ENCODE measurements around the gene MAB21L4. TPM values are rescaled to one million over a fixed set of nuclear protein-coding genes. Genes with fewer than 3 reads are reported as not detected.
A peak's percentile ranks its signal among the peaks of the same experiment; 100 is the strongest.

Gene MAB21L4
- total RNA-seq, 1 donor from 2014 or later, result 148 TPM

DNA sequence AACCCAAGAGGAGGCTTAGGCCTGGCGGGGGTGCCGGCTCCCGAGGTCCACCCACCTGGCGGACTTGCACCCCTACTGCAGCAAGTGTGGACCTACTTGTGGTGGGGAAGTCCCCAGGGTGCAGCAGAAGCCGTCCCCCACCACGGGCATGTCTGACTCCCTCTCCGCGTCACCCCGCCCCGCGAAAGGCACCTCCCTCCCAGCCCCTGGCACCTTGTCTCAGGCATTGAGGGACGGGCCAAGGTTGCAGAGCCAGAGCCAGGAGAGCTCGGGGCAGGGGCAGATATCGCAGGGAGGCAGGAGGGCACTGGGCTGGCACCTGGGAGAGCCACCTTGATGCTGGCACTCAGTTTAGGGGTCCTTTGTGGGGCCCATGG lies 29.2 kb upstream of the MAB21L4 start:
- ATAC-seq, result no peak

DNA sequence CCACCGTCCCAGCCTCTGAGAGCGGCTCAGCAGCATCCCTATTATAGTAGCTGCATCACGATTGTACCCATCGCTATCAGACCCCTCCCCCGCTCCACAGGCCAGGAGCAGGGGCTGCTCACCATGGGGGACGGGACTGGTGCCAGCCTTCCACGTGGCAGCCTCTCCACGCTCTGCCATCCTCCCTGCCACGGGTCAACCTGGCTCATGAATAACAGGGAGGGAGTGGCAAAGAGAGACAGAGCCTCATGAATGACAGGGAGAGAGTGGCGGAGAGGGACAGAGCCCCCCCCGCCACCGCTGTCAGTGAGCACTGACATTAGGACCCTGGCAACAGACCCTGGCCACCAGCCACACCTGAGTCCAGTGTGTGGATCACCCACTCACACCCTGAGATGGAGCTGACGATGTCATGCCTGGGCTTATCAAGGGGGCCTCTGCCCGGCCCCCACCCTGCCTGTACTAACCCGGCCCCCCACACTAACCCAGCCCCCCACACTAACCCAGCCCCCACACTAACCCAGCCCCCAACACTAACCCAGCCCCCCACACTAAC lies 27.1 kb upstream of the MAB21L4 start:
- ATAC-seq, result no peak

DNA sequence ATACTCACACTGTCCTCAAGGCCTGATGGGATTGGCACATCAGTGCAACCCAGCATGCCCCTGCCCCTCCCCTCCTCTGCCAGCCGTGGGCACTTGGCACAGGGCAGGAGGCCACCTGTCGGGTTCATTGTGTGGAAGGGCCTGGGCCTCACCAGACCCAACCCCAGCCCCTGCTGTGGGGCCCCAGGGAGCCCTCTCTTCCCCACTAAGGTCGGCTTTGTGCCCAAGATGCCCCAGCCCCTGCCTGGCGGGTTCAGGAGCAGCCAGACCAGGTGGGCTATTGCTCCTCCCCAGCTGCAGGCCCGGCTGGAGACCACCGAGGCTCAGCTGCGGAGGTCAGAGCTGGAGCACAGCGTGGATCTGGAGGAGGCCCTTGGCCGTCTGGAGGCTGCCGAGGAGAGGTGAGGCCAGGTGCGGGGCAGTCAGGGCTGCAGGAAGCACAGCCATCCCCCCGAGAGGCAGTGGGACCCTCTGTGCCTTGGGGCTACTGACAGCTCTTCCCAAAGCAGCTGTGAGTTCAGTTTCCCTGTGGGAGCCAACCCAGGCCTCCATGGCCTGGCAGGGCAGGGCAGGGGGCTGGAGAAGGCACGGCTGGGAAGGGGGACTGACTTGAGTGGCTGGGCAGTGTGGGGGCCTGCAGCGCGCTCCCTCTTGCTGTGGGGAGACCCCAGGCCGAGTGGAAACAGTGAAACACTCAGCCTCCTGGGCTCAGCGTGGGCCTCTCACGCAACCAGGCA lies 26.5 kb upstream of the MAB21L4 start:
- ATAC-seq, result peak; percentile 1

DNA sequence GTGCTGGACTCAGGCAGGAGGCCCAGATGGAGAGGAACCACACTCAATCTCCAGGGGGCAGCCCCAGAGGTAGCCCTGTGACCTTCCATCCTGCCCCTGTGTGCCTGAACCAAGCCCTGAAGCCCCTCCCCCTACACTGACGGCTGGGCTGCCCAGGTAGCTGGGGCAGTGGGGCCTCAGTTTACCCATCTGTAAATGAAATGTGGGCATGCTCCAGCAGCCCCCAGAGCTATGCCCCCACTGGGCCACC lies 26.0 kb upstream of the MAB21L4 start:
- ATAC-seq, result no peak

DNA sequence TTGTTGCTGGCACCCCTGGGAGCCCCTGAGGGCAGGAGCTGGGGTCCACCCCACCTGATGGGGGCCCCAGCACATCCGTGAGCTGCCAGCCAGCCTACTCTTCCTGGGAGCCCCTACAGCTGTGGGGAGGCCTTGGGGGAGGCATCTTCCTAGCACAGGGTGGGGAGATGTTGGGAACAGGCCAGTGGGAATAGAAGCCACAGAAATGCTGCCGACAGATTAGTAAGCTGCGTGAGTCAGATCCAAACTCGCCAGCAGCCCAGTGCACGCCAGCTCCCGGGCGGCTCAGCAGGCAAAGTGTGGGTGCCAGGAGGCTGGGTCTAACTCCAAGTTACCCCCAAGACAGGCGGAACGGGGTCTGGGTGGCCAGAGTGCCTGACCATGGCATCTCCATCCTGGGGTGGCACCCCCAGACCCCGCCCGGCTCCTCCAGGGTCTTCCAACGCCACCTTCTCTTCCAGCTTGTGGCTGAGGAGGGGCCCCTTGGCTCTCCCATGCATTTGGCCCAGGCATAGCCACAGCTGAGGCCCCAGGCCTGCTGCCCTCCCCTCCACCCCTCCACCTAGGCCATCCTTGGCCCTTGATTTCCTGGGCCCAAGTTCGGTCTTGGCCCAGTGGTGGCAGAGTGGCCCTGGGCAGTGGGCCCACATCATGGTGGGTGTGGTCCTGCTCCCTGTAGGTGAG lies 25.5 kb upstream of the MAB21L4 start:
- ATAC-seq, result peak; percentile 63

DNA sequence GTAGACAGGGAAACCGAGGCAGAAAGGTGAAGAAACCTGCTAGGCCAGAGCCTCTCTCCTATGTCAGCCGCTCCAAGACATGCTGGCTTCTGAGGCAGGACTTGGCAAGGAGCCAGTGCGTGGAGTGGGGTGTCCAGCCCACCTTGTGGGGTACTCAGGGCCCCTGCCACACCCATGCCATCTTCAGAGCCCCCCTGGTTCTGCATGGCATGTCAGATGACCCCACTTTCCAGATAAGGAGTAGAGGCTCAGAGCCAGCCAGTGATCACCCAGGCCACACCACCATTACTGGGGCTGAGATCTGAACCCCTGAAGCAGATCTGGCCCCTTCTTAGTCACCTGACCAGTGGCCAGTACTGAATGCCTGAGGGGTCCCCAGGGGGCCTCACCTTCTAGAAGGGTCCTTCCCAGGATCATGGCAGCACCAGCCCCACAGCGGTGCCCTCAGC lies 24.9 kb upstream of the MAB21L4 start:
- no peak for ATAC-seq

DNA sequence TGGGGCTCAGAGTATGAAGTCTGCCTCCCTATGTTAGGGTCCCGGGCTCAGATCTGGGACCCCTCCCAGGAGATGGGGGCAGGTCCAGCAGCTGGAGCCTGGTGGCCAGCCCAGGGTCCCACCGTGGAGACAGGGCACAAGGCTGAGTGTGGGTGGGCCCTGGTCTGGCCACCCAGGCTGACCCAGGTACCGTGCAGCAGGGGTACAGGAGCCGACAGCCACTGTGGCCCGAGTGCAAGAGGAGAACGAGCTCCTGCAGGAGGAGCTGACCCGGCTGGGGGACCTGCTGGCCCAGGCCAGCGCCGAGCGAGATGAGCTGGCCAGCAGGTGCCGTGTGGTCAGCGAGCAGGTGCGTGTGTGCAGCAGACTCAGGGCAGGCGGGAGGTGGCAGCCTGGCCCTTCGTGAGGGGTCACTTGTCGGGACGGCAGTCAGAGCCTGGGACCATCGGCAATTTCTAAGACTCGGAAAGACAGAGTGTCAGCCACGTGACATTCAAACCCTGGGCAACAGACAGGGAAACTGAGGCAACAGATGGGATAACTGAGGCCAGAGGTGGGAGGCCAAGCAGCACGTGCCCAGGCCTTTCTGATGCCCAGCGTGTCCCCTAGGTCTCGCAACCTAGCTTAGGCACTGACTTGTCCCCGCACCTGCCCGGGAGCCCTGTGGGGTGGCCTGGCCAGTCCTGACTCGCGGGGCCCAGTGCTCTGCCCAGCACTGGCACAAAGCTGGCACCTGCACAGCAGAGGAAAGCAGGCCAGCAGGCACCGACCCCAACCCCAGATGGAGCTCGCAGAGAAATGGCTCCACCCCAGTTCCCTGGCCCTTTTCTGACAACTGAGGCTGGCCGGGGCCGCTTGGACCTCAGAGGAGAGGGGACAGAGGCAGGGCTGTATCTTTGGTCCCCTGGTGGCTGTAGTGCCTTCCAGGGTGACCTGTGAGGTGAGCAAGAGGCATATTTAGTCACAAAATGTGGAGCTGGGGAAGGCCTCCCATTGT lies 24.1 kb upstream of the MAB21L4 start:
- ATAC-seq, result no peak

DNA sequence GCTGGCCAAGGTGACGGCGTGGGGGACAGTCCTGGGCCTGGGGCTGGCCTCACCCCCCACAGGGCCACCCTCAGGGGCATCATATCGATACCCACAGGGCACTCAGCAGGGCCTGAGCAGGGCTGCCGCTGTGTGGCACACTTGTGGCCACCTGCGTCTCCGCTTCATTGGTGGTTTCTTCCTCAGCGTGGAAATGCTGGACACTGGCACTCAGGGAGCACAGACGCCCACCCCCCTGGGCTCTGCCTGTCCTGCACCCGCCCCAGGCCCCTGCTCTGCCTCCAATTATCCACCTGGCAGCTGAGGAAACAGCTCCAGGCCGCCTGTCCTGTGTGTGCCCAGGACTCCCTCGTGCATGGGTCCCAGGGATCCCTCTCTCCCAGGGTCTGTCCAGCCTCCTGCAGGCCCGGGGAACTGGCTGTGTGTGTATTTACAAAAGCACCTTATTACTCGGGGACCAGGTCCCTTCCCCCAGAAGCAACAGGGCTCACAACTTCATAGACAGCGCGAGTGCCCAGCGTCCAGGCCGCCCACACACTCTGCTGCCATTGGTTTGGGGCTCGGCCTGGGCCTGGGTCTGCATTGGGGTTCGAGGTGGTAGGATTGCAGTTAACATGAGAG lies 23.3 kb upstream of the MAB21L4 start:
- ATAC-seq, result no peak

DNA sequence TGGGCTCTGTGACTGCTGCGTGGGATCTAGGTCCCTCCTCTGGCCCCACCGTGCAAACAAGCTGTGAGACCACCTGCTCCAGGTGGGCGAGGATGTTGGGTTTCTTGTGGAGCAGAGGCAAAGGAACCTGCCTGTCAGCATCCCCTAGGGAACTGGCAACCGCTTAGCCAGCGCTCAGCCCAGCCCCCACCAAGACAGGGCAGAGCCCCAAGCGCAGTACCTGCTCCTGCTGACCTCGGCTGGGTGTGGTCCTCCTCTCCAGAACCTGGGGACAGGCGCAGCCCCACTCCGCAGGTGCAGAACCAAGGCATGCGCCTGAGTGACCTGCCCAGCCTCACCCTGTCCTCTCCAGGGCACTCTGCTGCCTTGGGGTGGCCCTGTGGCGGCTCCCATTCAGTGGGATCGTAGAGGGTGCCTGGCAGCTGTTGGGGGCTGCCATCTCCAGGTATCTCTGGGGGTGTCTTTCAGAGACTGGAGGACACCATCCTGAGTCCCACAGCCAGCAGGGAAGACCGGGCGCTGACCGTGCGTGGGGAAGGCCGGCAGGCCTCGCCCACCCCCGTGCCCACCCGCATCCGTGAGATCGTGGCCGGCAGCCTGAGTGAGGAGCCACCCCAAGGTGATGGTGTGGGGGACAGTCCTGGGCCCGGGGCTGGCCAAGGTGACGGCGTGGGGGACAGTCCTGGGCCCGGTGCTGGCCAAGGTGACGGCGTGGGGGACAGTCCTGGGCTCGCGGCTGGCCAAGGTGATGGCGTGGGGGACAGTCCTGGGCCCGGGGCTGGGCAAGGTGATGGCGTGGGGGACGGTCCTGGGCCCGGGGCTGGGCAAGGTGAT lies 22.5 kb upstream of the MAB21L4 start:
- peak; percentile 45 for ATAC-seq

DNA sequence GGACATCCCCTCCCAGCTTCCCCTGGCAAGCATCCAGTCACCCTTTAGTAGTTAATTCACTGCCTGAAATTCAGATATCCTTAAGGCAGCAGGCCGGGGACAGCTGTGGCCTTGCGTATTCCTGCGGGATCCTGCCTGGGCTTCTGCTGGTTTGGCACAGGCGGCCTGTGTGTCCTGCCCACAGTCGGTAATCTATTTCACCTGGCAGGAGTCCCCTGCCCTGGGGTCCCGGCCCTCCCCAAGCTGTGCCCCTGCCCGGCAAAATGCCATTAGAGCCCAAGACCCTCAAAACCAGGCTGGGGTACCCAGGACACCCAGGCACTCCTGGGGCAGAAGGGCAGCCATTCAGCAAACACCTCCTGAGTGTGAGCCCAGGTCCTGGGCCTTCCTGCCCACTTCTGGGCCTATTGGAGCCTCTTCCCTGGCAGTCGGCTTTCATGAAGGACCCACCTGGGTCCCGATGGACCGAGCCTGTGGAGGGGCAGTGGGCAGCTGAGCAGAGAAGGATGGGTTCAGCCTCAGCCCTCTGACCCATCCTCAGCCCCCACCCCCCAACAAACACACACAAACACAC lies 21.8 kb upstream of the MAB21L4 start:
- ATAC-seq, result no peak

DNA sequence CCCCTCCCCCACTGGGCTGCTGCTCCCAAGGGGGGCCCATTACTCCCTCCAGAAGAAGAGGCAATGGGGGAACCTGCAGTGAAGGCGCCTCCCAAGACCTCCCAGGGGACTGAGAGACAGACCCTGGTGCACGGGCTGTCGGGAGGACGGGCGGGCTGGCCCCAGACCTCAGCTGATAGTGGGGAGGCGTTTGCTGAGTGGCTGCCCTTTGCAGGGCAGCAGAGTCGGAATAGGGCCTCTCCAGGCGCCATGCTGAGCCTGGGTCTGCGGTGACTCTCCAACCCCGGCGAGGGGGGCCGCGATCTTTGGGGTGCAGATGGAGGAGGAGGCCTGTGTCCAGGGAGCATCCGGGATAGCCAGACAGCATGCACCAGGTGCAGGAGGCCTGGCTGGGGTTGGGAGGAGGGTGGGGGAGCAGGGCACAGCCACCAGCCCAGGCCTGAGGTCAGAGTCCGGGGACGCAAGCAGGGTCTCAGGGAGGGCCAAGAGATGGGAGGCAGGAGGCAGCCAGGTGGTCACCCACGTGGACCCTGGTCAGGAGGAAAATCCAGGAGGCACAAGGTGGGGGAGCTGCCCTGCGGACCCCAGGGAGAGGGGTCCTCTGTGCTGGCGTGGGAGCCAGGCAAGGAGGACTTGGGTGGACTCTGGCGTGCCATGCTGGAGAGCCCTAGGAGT lies 21.2 kb upstream of the MAB21L4 start:
- no peak for ATAC-seq

DNA sequence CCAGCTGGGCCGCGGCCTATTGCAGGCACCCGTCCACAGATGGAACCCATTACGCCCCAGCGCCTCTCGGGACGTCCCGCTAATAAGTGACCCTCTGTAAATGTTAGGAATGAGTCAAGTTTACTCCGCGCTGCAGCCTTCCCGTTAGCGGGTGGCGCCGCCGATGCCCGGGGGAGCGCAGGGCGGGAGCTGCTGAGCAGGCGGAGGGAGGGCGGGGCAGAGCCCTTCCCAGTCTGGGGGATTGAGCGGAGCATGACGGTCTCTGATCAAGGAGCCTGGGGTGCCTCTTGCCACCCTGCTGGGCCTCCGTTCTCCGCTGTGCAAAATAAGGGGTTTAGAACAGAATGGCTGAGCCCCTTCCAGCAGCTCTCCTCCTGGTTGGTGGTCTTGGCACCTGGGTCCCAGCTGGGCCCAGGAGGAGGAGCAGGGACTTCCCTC lies 20.6 kb upstream of the MAB21L4 start:
- peak; percentile 55 for ATAC-seq

DNA sequence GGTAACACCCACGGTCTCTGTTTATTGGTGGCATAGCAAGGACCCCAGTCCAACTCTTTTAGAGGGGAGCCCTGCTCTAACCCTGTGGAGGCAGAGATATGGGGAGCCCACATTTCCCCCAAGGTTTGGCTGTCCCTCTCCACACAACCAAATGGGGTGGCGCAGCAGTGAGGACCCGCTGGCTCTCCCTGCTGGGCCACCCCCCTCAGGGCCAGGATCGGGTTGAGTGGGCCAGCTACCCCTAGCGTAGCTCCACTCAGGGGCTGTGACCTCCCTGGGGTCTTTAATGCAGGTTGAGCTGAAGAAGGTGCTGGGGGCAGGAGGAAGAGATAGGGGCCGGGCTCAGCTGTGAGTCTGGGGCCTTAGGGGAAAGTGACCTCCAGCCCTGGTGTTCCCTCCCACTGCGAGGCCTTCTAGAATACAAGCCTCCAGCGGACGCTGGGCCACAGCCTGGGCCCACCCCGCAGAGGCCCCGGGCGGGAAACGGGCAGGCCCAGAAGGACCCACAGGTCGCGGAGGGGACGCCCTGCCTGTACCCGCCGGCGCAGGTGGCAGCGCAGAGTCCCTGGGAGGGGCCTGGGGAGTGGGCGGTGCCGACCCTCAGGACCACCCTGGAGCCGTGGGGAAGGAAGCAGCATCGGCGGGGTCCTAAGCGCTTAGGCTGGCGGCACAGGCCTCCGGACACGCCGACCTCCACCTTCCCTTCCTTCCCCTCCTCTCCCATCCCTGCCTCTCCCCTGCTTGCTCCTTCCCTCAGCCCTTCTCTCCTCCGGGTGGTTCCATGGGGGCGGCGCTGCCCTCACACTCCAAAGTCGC lies 19.8 kb upstream of the MAB21L4 start:
- no peak for ATAC-seq

DNA sequence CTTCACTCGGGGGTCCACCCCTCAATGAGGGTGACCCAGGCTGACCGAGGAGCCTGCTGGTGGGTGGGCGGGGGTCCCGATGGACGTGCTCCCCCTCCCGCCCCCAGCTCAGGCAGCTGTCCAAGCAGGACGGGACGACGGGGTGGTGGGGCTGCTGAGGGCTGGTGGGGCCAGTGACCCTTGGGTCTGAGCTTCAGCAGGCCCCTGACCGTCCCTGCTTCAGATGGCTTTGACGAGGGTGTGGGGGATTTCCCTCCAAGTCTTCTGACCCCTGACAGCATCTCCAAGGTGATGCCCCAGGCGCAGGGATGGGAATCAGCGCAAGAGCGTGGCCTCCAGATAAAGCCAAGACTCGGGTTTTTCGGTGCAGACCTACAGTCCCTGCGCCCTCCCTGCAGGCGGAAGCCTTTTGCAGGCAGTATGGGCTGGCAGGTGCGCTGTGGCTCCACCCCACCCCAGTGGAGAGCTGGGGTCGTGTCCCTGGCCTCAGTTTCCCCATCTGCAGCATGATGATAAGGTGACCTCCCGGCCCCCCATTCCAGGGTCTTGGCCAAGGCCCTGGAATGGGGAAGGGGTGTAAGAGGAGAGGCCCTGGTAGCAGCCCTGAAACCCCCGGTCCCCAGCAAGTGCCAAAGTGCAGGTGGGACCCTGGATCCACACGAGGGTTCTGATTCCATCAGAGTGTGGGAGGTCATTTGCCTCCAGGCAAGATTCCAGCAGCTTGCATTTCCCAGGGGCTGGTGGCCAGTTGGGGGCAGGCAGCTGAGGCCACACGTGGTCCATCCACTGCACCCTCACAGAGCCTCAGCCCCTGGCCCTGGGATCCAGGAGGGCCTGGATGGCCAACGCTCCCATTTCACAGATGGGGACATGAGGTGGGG lies 18.9 kb upstream of the MAB21L4 start:
- no peak for ATAC-seq

DNA sequence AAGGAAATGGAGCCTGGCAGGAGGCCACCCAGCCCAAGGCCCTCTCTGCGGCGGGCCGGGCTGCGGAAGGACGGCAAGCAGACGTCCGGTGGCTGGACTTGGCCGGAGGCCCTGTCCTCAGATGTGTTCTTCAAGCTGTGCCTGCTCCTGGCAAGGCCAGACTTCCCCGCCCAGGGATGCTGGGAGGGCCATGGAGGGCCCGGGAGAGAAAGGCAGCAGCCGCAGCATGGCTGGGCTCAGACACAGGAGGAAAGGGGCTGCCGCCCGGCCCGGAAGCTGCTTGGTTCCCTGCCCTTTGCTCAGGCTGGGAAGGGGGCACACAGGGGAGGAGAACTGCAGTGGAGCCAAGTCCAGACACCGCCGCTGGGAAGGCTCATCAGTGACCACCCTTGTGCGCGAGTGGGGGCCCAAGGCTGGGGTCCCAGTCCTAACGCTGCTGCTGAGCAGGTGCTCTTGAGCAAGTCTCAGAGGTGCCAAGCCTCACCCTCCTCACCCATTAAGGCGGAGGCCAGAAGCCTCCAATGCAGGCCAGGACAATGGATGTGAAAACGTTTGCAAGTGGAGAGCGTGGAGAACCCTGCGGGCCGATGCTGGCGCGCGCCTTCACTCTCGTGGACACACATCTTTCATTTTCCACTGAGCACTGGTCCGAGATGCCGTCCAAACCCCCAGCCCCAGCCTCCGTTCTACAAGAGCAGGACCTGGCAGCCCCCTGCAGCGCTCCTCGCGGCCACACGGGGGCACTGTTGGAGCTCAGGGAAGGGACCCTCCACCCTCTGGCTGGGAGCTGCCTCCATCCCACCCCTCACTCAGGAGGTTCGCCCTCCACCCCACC lies 18.1 kb upstream of the MAB21L4 start:
- peak; percentile 4 for ATAC-seq

DNA sequence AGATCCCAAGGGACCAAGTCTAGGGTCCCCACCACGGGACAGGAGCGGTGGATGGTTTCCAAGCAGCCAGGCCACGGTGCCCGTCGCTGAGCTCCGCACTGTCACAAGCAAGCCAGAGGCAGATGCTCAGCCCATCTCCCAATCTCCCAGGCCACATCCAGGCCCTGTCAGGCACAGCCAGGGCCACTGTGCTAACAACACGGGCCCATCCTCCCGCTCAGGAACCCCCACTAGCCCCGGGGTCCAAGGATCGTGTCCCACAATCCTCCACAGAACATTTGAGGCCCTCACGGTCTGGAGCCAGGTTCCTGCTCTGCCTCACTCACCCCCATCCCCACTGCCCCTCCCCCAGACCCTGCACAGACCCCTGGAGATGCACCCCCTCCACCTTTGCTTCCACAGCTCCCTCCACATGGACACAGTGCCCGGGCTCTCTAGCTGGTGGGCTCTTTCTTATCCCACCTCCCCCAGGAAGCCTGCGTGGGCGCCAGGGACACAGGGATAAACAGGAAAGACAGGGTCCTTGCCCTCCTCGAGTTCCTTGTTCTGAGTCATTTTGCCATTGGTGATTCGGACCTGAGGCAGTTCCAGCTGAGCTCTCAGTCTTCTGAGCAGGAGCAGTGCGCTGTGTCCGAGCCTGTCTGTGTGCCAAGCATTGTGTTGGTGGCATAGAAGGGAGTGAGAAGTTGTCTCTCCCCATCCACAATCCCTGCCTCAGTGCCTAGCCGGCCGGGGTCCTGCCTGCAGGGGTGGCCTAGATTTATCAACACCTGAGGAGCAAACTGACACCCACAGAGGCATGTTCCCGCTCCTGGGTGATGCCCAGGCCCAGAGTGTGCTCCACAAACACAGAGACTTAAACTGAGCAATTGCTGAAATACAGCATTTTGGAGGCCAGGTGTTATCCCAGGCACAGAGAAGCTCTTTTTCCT lies 17.2 kb upstream of the MAB21L4 start:
- peak; percentile 49 for ATAC-seq
